ENCODE data around the gene UVRAG.
"Not testable (repeated sequence)": the region's sequence is repeated elsewhere in the genome, so short reads cannot be mapped to it uniquely, and the experiment has no call there.

UVRAG gene

DNA sequence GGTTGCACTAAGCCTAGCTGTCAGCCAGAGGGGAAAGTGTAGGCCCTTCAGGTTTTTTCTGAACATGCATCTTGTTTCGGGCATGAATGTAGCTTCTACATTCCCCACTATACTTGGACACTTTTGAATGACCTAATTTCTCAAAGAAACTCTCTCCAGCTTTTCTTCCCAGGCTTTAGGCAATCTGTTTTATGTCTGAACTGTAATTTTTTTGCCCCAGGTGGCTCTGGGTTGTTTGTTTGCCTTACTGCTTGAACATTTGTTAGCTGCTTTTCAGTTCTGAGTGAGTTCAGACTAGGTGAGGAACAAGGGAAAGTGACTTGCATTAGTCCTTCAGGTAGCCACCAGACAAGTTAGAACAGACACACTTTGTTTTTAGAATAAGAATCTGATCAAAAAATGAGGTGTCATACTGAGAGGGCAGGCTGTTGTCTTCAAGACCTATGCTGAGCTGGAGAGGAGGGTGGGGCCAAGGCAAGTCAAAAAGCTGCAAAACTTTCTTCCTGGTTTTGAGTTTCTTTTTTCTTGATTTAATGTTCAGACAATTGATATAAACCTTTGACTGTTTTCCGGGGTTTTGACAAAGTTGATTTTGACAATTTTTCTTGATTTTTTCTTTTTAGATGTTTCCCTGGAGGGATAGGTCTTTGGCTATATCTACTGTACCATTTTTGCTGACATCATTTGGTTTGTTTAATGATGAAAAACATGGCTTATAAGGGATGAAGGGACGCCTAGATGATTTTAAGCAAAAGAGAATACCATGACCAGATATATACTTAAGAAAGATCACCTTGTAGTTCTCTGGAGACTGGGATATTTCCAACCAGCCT lies 208.4 kb downstream of the UVRAG start:
- DNase-seq (ENCODE audit: low read depth in 3 of 3): no peak

DNA sequence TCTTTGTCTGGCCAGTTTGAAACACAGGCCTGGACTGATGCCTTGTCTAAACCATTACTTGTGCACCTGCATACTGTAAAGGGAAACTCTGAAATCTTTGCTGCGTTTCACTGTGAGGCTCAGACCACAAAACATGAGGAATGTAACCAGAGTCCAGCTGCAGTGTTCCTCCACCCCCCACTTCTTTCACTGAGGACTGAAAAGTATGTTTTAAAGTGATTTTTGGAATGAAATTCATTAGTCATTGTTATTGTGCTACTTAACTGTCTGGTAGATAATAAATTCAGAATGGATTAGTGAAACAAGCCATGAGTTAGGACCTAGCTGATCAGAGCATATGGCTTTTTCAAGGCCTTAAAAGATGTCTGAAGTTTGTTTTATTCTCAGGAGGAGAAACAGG lies 210.1 kb downstream of the UVRAG start:
- no peak for DNase-seq (ENCODE audit: low read depth in 3 of 3)

DNA sequence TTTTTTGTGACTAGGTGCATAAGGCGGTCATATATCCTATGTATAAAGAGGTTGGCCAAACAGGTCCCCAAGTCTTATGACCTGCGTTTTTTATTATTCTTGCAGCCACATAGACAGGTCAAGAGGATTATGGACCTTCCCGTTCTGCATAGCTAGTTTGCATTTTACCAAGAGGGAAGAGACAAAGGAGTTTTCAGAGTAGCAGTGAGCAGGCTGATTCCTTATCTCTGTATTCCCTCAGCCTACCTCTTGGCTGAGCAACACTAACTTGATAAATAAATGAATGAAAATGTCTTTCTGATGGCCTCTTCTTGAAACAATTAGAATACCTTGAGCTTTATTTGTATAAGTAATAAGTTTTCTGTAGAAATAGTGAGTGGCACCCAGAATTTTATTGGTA lies 210.8 kb downstream of the UVRAG start:
- DNase-seq (ENCODE audit: low read depth in 3 of 3): no peak

DNA sequence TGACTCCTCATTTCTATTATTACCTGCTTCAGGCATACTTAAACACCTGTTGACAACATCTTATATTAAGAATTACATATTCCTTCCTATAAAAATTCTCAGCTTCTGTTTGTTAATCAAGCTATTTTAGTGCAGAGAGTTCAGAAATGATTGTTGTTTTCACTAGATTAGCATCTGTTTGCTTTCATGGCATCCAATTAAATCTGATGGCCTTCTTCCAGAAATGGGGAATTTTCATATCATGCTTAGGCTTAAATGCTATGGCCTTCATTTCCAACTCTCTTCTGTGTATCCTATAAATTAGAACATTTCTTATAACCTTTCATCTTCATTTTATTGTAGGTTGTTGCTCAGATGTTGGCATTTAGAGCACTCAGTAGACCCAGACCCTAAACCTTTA lies 211.3 kb downstream of the UVRAG start:
- DNase-seq (ENCODE audit: low read depth in 3 of 3): no peak

DNA sequence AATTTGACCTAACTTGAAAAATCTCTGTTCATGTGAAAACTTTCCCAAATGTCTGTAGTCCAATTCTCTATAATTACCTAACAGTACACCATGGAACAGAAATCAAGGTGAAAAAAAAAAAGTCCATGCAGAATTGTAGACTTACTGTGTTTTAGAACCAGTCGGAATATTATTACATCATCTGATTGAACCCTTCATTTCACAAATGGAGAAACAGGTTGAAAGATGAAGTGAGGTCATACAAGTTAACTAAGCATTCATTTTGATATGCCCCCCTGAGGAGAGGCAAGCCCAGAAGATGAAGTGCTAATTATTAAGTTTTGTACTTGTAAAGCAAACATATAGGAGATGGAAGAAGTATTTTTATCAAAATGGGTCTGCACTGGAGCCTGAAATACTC lies 211.9 kb downstream of the UVRAG start:
- no peak for DNase-seq (ENCODE audit: low read depth in 3 of 3)

DNA sequence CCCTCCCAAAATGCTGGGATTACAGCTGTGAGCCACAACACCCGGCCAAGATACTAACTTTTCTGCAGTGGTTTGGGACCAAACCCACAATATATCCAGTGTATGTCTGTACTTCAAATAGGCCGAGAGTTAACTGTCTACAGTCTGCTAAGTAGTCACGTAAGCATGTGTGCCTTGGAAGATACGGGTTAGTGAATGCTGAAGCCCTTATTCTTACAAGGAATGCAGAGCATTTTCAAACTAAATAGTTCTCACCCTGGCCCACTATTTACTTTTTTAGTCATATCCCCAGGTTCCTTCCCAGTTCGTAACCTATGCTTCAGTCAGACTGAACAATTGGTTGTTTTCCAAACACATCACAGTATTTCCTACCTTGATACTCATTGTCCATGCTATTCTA lies 215.3 kb downstream of the UVRAG start:
- no peak for DNase-seq (ENCODE audit: low read depth in 3 of 3)

DNA sequence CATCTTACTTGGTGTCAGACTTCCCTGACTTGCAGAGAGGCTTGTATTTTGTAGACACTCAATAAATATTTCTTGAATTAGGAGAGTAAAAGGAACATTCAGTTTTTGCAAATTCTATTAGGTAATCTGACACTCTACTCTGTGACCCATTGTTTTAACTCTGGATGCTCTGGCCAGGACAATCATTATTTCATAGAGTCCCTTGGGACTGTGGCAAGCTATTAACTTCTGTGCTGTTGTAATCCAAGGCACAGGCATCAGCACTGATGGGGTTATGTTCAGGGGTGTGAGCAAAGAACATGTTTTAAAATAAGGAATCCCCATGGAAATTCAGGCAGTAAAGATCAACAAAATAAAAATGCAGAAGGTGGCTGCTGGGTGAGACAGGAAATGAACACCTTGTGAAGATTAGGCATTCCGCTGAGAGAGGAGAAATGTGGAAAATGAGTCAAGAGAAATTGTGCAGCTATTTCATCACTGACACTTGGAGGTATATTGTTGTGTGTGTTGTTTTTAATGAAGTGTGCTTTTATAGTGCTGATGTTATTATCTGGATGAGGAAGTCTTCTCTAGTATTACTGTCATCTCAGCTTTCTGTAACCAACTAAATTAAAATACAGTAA lies 216.1 kb downstream of the UVRAG start:
- no peak for DNase-seq (ENCODE audit: low read depth in 3 of 3)

DNA sequence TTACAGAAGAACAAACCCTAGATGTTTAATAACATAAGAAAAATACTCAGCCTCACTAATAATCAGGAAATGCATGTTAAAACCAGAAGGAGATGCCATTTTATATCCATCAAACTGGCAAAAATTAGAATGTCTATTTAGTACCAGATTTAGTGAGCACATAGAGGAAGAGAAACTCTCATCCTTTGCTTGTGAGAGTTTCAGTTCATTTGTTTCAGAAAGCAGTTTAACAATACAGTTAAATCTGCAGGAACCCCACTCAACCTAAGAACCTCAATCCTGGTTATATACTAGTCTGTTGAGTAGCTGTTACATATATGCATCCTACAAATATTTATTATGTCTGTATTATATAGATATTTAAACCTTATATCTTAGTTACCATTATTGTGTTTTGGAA lies 218.7 kb downstream of the UVRAG start:
- DNase-seq (ENCODE audit: low read depth in 3 of 3): no peak

DNA sequence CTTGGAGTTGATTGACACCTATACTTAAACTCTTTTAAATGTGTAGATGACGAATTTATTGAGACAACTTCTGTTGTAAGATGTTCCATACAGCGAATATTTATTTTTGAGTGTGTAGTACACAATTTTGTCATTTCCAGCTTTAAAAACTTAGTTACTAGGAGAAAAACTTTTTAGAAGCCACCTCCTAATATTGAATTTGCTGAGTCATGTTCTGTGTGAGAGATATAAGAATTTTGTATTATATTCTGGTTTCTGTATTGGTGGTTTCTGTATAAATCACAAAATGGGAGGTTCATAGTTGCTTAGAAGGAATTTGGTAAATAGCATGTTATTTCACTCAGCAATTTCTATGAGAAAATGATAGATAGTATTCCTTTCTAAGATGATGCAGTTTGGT lies 220.0 kb downstream of the UVRAG start:
- no peak for DNase-seq (ENCODE audit: low read depth in 3 of 3)

DNA sequence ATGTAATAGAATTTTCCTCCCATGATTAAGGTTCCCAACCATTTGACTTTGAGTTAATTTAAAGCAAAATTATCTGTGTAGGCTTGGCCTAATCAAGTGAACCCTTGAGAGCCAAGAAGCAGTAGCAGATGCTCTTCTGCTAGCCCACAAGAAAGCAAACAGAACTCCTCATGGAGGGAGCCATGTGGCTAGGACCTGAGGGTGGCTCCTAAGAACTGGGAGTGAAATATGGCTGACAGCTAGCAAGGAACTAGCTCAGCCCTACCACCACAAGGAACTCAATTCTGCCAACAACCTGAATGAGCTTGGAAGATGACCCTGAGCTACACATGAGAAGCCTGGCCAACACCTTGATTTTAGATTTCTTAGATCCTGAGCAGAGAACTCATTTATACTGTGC lies 223.6 kb downstream of the UVRAG start:
- DNase-seq (ENCODE audit: low read depth in 3 of 3): no peak

DNA sequence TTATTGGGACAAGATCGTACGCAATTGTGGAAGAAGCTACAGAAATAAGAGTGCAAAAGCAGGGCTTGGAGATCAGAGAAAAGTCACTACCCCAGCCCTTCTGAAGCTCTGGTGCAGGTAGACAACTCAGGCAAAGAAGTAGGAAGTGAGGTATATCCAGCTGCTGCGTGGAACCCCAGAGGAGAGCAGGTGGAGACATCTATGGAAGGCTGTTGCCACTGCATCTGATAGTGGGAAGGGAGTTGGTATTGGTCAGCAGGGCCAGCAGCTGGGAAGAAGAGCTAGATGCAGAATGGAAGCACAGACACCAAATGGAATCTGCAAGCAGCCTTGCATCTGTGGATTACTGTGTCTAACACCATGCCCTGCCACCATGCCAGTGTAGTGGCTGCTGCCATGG lies 226.2 kb downstream of the UVRAG start:
- no peak for DNase-seq (ENCODE audit: low read depth in 3 of 3)

DNA sequence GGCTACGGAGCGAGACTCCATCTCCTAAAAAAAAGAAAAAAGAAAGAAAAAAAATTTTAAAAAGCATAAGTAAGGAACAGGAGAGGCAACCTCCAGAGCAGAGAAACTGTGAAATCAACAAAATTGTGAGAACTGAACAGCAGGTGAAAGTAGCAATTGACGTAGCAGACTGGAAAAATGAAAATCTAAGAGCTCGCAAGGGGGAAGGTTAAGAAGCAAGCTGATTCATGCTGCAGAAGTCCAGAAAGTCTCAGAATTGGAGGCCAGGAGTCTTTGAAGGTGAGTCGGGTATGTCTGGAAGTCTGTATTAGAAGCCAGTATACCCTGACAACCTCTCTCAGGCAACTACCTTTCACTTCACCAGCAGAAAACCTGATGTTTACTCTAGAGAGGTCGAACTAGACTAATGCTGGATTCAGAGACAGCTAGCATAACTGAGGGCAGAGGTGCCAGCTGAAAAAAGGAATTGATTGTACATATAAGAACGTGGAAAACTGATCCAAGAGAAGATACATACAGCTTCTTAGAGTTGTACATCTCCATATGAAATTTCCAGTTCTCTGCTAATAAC lies 229.8 kb downstream of the UVRAG start:
- no peak for DNase-seq (ENCODE audit: low read depth in 3 of 3)

DNA sequence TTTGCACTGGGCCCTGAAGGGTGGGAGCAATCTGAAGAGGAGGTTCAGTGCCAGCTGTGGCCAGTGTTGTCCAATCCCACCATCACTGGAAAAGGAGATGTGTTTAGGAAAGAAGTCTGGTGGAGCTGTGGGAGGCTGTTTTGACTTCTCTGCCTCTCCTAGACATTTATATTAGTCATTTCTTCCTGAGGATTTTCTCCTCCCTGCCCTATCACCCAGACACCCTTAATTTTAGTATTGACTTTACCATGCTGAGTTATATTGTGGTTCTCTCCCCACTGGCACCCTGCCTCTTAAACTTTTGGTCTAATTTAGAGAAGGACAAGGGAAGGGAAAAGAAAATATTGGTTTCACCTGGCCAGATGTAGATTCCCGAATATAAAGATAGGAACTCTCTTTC lies 232.2 kb downstream of the UVRAG start:
- no peak for DNase-seq (ENCODE audit: low read depth in 3 of 3)

DNA sequence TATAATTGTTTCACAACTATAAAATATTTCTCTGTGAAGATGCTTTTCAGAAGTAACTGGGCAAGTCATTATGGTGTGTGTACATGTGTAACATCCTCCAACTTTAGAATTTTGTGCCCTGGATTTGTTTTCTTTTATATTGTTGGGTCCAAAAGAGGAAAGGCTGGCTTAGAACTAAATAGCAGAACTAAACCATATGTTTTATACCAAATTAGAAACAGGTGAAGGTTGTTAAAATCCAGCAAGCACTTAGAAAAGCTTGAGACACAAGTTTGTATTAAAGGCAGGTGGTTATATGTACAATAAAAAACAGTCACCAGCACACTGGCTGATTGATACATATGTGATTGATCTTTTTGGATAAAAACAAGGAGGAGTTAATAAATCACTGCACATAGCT lies 232.8 kb downstream of the UVRAG start:
- DNase-seq (ENCODE audit: low read depth in 3 of 3): no peak

DNA sequence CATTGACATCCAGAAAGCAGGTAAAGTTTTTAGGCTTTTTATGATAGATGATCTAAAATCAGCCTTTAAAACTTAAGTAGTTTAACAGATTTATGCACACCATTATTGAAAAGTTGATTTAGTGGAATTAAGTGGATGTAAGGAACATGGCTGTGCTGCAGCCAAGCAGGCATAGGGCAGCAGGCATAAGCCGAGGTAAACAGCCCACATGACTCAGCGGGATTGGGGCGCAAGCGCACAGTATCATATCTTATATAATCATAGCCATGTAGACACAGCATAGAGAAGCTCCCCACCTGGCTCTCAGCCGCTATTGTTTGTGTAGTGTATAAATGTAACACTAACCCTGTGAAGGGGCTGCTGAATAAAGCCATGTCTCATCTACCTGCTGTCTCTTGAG lies 233.8 kb downstream of the UVRAG start:
- no peak for DNase-seq (ENCODE audit: low read depth in 3 of 3)

DNA sequence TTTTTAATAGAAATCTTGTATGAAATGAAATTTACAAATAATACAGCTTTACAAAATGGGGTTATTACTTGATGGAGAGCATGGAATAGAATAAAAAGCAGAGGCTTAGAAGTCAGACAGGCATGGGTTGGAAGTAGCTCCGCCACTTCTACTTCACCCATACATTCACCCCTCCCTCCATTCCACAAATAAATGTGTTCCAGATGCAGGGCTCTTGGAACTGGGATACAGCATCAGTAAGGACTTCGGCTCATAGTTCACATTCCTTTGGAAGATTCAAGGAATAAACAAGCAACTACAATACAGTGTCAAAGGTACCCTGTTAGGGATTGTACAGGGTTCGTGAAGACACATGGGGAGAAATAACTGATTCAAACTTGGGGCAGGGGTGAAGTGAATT lies 234.5 kb downstream of the UVRAG start:
- no peak for DNase-seq (ENCODE audit: low read depth in 3 of 3)

DNA sequence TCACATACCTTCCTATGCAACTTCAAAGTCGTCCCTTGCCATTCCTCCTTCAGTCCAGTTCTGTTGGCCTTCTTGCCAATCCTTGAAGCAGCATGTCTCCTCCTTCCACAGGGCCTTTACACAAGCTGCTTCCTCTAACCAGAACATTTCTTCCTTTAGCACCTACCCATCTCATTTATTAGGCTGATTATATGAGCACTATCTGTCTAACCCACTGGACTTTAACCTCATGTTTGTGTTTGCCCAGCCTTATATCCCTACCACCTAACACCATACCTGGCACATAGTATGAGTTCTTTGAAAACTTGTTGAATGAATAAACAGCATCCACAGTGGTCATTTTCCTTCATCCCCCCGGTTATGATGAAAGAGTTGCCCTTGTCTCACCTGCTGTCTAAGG lies 236.9 kb downstream of the UVRAG start:
- DNase-seq (ENCODE audit: low read depth in 3 of 3): no peak

DNA sequence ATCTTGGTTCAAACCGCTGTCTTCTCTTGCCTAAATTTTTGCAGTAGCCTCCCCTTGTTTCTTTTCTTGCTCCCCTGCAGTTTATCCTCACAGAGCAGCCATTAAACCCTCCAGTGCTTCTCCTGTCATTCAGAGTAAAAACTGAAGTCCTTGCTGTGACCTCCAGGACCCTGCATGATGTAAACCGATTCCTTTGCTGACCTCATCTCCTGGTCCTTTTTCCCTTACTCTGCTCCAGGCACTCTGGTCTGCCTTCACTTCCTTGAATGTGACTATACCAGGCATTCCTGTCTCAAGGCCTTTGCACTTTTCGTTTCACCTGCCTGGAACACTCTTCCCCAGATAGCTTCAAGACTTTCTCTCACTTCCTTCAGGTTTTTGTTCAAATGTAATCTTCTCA lies 239.3 kb downstream of the UVRAG start:
- no peak for DNase-seq (ENCODE audit: low read depth in 3 of 3)

DNA sequence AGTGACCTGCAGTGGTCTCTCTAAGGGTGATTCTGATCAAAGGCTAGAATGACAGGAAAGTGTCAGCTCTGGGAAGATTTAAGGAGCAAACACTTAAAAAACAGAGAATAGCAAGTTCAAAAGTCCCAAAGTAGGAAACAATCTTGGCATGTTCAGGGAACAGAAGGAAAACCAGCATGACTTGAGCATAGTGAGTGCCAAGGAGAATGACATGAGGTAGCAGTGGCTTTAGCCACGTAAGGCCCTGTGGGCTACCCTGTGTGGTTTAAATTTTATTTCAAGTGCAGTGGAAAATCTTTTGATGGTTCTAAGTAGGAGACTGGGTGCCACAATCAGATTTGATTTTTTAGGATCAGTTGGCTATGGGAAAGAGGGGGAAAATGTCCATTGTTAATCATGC lies 241.9 kb downstream of the UVRAG start:
- no peak for DNase-seq (ENCODE audit: low read depth in 3 of 3)

DNA sequence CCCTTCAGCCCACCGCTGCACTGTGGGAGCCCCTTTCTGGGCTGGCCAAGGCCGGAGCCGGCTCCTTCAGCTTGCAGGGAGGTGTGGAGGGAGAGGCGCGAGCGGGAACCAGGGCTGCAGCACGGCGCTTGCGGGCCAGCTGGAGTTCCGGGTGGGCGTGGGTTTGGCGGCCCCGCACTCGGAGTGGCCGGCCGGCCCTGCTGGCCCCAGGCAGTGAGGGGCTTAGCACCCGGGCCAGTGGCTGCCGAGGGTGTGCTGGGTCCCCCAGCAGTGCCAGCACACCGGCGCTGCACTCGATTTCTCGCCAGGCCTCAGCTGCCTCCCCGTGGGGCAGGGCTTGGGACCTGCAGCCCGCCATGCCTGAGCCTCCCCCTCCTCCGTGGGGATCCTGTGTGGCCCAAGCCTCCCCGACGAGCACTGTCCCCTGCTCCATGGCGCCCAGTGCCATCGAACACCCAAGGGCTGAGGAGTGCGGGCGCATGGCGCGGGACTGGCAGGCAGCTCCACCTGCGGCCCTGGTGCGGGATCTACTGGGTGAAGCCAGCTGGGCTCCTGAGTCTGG lies 245.5 kb downstream of the UVRAG start:
- not testable (repeated sequence) for DNase-seq (ENCODE audit: low read depth in 3 of 3)

DNA sequence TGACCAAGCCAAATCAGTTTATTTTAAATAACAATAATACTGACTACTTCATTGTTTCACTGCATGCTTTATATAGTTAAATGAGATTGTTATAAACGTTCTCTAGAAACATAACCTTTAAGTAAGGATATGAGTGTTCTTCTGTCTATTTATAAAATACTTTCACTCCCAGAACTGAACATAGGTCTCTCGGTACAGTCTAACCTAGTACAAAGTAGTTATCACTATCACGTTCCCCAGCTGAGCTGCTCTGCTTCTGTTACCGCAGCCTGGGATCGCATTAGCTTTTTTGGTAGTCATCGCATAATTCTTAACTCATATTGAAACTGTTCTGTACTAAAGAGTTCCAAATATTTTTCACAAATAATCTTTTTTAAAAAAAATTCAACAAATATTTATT lies 247.7 kb downstream of the UVRAG start:
- no peak for DNase-seq (ENCODE audit: low read depth in 3 of 3)

DNA sequence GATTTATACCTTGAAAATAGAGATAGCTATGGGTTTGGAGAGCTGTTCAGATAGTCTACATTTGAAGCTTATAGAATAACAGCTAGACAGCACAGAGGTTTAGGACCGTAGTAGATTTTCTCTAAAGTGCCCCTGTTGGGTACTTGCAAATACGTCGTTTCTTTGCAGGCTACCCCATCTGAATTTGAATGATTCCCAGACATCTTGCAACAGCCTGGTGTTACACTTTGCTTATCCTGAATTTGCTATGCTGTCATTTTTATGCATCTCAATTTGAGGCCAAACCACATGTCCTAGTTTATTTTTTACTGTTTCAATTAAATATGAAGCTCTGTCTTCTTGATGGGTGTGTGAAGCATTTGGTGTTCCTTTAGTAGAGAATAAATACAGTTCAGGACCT lies 249.2 kb downstream of the UVRAG start:
- DNase-seq (ENCODE audit: low read depth in 3 of 3): no peak

DNA sequence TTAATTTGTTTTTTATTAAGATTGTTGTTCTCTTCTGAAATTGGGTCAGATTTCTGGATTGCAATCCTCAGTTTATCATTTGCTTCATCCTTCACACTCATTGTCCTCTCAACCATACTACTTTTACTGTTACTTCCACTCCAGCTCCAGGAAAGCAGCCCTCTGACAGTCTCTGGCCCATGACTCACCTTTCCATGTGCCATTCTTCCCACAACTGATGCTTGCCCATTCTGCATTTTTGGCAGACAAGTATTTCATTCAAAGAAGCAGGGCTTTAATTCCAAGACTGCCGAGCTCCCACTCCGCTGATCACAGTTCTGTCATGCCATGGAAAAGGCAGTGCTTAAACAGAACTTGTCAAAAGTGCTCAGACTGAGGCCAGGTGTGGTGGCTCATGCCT lies 252.1 kb downstream of the UVRAG start:
- no peak for DNase-seq (ENCODE audit: low read depth in 3 of 3)
